Smooth muscle cell (in vitro differentiated cells): ENCODE results near the gene TM7SF2. TPM values are rescaled to one million over a fixed set of nuclear protein-coding genes. Genes with fewer than 3 reads are reported as not detected.
"Not testable (repeated sequence)": the region's sequence is repeated elsewhere in the genome, so short reads cannot be mapped to it uniquely, and the experiment has no call there.

Source experiments
- DNase-seq: peaks from one replicate; lab custom pipeline; 2025; ENCODE audit not compliant: unreplicated experiment; lab: John Stamatoyannopoulos, UW
- H2AFZ ChIP-seq: fragments of 200-600 bp; sonication (generic); 2 replicates; pipeline ENCODE4 v1.6.0; 2016; ENCODE audit warnings: antibody characterized with exemption, low read depth, mild to moderate bottlenecking
- H3F3A ChIP-seq: fragments of 200-600 bp; sonication (generic); 2 replicates; pipeline ENCODE4 v1.6.0; 2017; ENCODE audit warnings: antibody characterized with exemption, low read depth
- H3K27ac ChIP-seq: fragments of 200-600 bp; sonication (generic); 2 replicates; pipeline ENCODE4 v1.5.1; 2016; ENCODE audit warnings: low read depth, mild to moderate bottlenecking
- H3K27me3 ChIP-seq: fragments of 200-600 bp; sonication (generic); 2 replicates; pipeline ENCODE4 v1.6.1; 2016; ENCODE audit warnings: low read depth, mild to moderate bottlenecking
- H3K36me3 ChIP-seq: fragments of 200-600 bp; sonication (generic); 2 replicates; pipeline ENCODE4 v1.5.1; 2016; ENCODE audit warnings: low read depth
- H3K4me1 ChIP-seq: fragments of 200-600 bp; sonication (generic); 2 replicates; pipeline ENCODE4 v1.5.1; 2016; ENCODE audit warnings: low read depth
- H3K4me2 ChIP-seq: fragments of 200-600 bp; sonication (generic); 2 replicates; pipeline ENCODE4 v1.6.0; 2016; ENCODE audit warnings: mild to moderate bottlenecking
- H3K4me3 ChIP-seq: fragments of 200-600 bp; sonication (generic); 2 replicates; pipeline ENCODE4 v1.5.1; 2016; ENCODE audit warnings: mild to moderate bottlenecking
- H3K79me2 ChIP-seq: fragments of 200-600 bp; sonication (generic); 2 replicates; pipeline ENCODE4 v1.6.0; 2016; ENCODE audit warnings: low read depth, mild to moderate bottlenecking
- H3K9ac ChIP-seq: fragments of 200-600 bp; sonication (generic); 2 replicates; pipeline ENCODE4 v1.6.0; 2016; ENCODE audit warnings: low read depth
- H3K9me3 ChIP-seq: fragments of 200-600 bp; sonication (generic); replicated peaks from 2 replicates; pipeline ENCODE4 v1.5.1; 2016; ENCODE audit warnings: low read depth
- H4K20me1 ChIP-seq: fragments of 200-600 bp; sonication (generic); 2 replicates; pipeline ENCODE4 v1.6.0; 2016; ENCODE audit warnings: low read depth
- CTCF ChIP-seq: fragments of 200-600 bp; sonication (generic); IDR thresholded peaks from 2 replicates; pipeline ENCODE4 v1.5.1; 2017; ENCODE audit warnings: borderline replicate concordance, mild to moderate bottlenecking, antibody characterized with exemption; ENCODE audit not compliant: insufficient read depth, poor library complexity, severe bottlenecking
- WGBS: methylation state at CpG from one replicate; pipeline ENCODE4 v1.1.7; 2016; ENCODE audit warnings: low lambda C conversion rate; 5-methylcytosine and 5-hydroxymethylcytosine counted together
- polyA plus RNA-seq: library from polyadenylated mRNA; unstranded; fragments of >200 nt; fragmentation: Nextera tagmentation; extraction: Ambion mirVana; gene quantifications from 2 replicates; pipeline ENCODE4 v1.2.1, GENCODE V29; 2016
- total RNA-seq: library from RNA; depleted of rRNA; stranded (reverse); fragments of >200 nt; gene quantifications from 2 replicates; pipeline ENCODE4 v1.2.3, GENCODE V29; 2014

The TM7SF2 gene
- total and polyA plus RNA-seq, 2 experiments from 2014 or later = 16.8 to 17.4 TPM

GRCh38 chr11:65117206-65118096, 5.8 kb downstream of the TM7SF2 start, which contains the start of gene ZNHIT2:
ZNHIT2 (minus strand) TSS chr11:65117701; CDS start chr11:65117653, 48 bp downstream.
- Histone ChIP-seq H3K27me3 (no peaks in the 10 kb centered on the region), H3K4me3 (peak within 1 kb of the TSS; percentile 81), H3K4me1 (peaks cover 20% of the 10 kb centered on the region), H2AFZ (no peak within 1 kb of the TSS), H3K27ac (peak within 1 kb of the TSS; percentile 98), H3K36me3 (no peaks in the 10 kb centered on the region), H3K79me2 (peaks cover 39% of the 10 kb centered on the region), H3F3A (peaks cover 21% of the 10 kb centered on the region), H4K20me1 (no peaks in the 10 kb centered on the region), H3K4me2 (peak within 1 kb of the TSS; percentile 96), H3K9me3 (no peaks in the 10 kb centered on the region), H3K9ac (peak within 1 kb of the TSS; percentile 96)
- WGBS = 1% methylated on average over 89 of the region's 89 CpGs
- DNase-seq = peak; percentile 94
- TF ChIP-seq CTCF = peak; percentile 93

GRCh38 chr11:65118097-65118837, 6.6 kb downstream of the TM7SF2 start:
- DNase-seq = no peak
- Histone ChIP-seq H3K4me2 (no peak overlapping the region), H3K27me3 (no peaks in the 10 kb centered on the region), H3K4me1 (peaks cover 18% of the 10 kb centered on the region), H3K9ac (no peak overlapping the region), H3K4me3 (no peak overlapping the region), H4K20me1 (no peaks in the 10 kb centered on the region), H3K27ac (peak overlapping the region; percentile 89), H3F3A (peaks cover 21% of the 10 kb centered on the region), H3K9me3 (no peaks in the 10 kb centered on the region), H3K36me3 (no peaks in the 10 kb centered on the region), H3K79me2 (peaks cover 45% of the 10 kb centered on the region), H2AFZ (no peak overlapping the region)
- TF ChIP-seq CTCF = no peak
- WGBS = 91% methylated on average over 18 of the region's 18 CpGs

GRCh38 chr11:65118891-65119669, 7.4 kb downstream of the TM7SF2 start:
- 98% methylated on average over 18 of the region's 18 CpGs for WGBS
- H3K4me1 ChIP-seq = peaks cover 15% of the 10 kb centered on the region
- H3K9me3 ChIP-seq, H4K20me1 ChIP-seq, H3K27me3 ChIP-seq, DNase-seq, H3K9ac ChIP-seq, H3K36me3 ChIP-seq, H3K4me3 ChIP-seq, H3K4me2 ChIP-seq, H2AFZ ChIP-seq: not testable (repeated sequence)
- peaks cover 21% of the 10 kb centered on the region for H3F3A ChIP-seq
- peak overlapping the region; percentile 89 for H3K27ac ChIP-seq
- H3K79me2 ChIP-seq = peaks cover 53% of the 10 kb centered on the region

- Histone ChIP-seq H3K9ac (peak overlapping the region; percentile 32), H3K79me2 (peaks cover 59% of the 10 kb centered on the region), H2AFZ (no peak overlapping the region), H3K36me3 (no peaks in the 10 kb centered on the region), H3K27me3 (no peaks in the 10 kb centered on the region), H4K20me1 (no peaks in the 10 kb centered on the region), H3K9me3 (no peaks in the 10 kb centered on the region), H3F3A (peaks cover 21% of the 10 kb centered on the region), H3K4me1 (peaks cover 15% of the 10 kb centered on the region), H3K27ac (peak overlapping the region; percentile 89), H3K4me3 (no peak overlapping the region), H3K4me2 (no peak overlapping the region)
- TF ChIP-seq CTCF = no peak
- DNase-seq = no peak
Measured at GRCh38 chr11:65119670-65119995, 8.0 kb downstream of the TM7SF2 start.
